Activated naive CD8-positive, alpha-beta T cell treated with anti-CD3 and anti-CD28 coated beads, Interleukin-2, amount 10 ng/mL, durations not matched to agents 7 days and 5 days (primary cell): Measurements from ENCODE around the gene COPS2. TPM values are rescaled to one million over a fixed set of nuclear protein-coding genes. Genes with fewer than 3 reads are reported as not detected.
"Not testable (repeated sequence)": the region's sequence is repeated elsewhere in the genome, so short reads cannot be mapped to it uniquely, and the experiment has no call there.

Source experiments
- ATAC-seq: fragments of 150-1000 bp; cut with Tn5 transposase; one replicate; pipeline ENCODE4 v1.10.0; 2021; ENCODE audit warnings: low read depth, moderate library complexity
- POLR2A ChIA-PET: fragments of 350-600 bp; sonication (Branson Sonifier 250); formaldehyde crosslinking; loops from one replicate; lab custom pipeline; 2021; ENCODE audit warnings: antibody characterized with exemption; lab: Charles Lee
- DNase-seq: peaks from one replicate; pipeline ENCODE4 v3.0.0; 2021
- H3K27ac Mint-ChIP-seq: one replicate; pipeline ENCODE4 v1.8.0; 2022; ENCODE audit warnings: mild to moderate bottlenecking, mixed read lengths
- H3K27me3 Mint-ChIP-seq: one replicate; pipeline ENCODE4 v1.8.0; 2022; ENCODE audit warnings: mild to moderate bottlenecking, moderate library complexity, mixed read lengths
- H3K36me3 Mint-ChIP-seq: one replicate; pipeline ENCODE4 v1.8.0; 2021; ENCODE audit warnings: mild to moderate bottlenecking, mixed read lengths
- H3K4me1 Mint-ChIP-seq: one replicate; pipeline ENCODE4 v1.8.0; 2021; ENCODE audit warnings: mixed read lengths
- H3K4me3 Mint-ChIP-seq: one replicate; pipeline ENCODE4 v1.8.0; 2022; ENCODE audit warnings: mild to moderate bottlenecking, moderate library complexity, mixed read lengths
- H3K9me3 Mint-ChIP-seq: one replicate; pipeline ENCODE4 v1.8.0; 2021; ENCODE audit warnings: mixed read lengths
- microRNA-seq: library from miRNA; unstranded; fragments of <30 nt; microRNA quantifications from one replicate; pipeline ENCODE4 v1.2.0, GENCODE V29; 2022
- total RNA-seq, 2 experiments: library from RNA; stranded (reverse); gene quantifications; one replicate each; pipeline ENCODE4 v1.2.3, GENCODE V29; 2021

COPS2 gene
- total RNA-seq, 2 experiments from 2014 or later = 58.9 to 61.1 TPM

- no peak overlapping the region for H3K27ac Mint-ChIP-seq
- no peaks in the 10 kb centered on the region for H3K36me3 Mint-ChIP-seq
- no peak for DNase-seq
- peaks cover 15% of the 10 kb centered on the region for H3K27me3 Mint-ChIP-seq
- no peak for ATAC-seq
- H3K4me1 Mint-ChIP-seq = no peaks in the 10 kb centered on the region
- POLR2A ChIA-PET = no interaction called here
- H3K4me3 Mint-ChIP-seq = no peak overlapping the region
- no peaks in the 10 kb centered on the region for H3K9me3 Mint-ChIP-seq
These were observed 72.4 kb downstream of the COPS2 start for GRCh38 chr15:49082960-49083359.

GRCh38 chr15:49079340-49080039, 75.9 kb downstream of the COPS2 start:
- H3K9me3 Mint-ChIP-seq = no peaks in the 10 kb centered on the region
- peaks cover 12% of the 10 kb centered on the region for H3K27me3 Mint-ChIP-seq
- no peak overlapping the region for H3K4me3 Mint-ChIP-seq
- no peaks in the 10 kb centered on the region for H3K4me1 Mint-ChIP-seq
- H3K27ac Mint-ChIP-seq = no peak overlapping the region
- no peaks in the 10 kb centered on the region for H3K36me3 Mint-ChIP-seq
- ATAC-seq (no peak), DNase-seq (no peak)
- POLR2A ChIA-PET = no interaction called here

GRCh38 chr15:49075881-49076280, 79.5 kb downstream of the COPS2 start:
- Mint-ChIP-seq H3K36me3 (no peaks in the 10 kb centered on the region), H3K27me3 (peaks cover 28% of the 10 kb centered on the region), H3K27ac (no peak overlapping the region), H3K9me3 (peaks cover 2% of the 10 kb centered on the region), H3K4me1 (no peaks in the 10 kb centered on the region), H3K4me3 (no peak overlapping the region)
- POLR2A ChIA-PET = no interaction called here
- ATAC-seq = no peak
- DNase-seq = no peak

- ATAC-seq, H3K4me3 Mint-ChIP-seq, H3K27ac Mint-ChIP-seq, DNase-seq, H3K9me3 Mint-ChIP-seq, H3K36me3 Mint-ChIP-seq, POLR2A ChIA-PET, H3K4me1 Mint-ChIP-seq: not testable (repeated sequence)
- H3K27me3 Mint-ChIP-seq = peaks cover 35% of the 10 kb centered on the region
These were observed 80.7 kb downstream of the COPS2 start for GRCh38 chr15:49074589-49075287.

Small RNA genes within 50 kb of the gene (microRNA-seq; reads per million reads assigned to microRNA genes)
- gene MIR4716 = not detected

Other genes with a start within 250 kb of the COPS2 start
- under 1 TPM; 0.23 to 0.47 TPM for gene SHC4, start 191.7 kb downstream of the COPS2 start, total RNA-seq
- gene SECISBP2L, start 109.2 kb downstream of the COPS2 start, total RNA-seq = 10 to 100 TPM; 34.8 to 38.6 TPM
- gene GALK2, start 14.6 kb upstream of the COPS2 start, total RNA-seq = 10 to 100 TPM; 27.2 to 30.6 TPM